Measurements from ENCODE around the gene IL4.

IL4 gene

DNA sequence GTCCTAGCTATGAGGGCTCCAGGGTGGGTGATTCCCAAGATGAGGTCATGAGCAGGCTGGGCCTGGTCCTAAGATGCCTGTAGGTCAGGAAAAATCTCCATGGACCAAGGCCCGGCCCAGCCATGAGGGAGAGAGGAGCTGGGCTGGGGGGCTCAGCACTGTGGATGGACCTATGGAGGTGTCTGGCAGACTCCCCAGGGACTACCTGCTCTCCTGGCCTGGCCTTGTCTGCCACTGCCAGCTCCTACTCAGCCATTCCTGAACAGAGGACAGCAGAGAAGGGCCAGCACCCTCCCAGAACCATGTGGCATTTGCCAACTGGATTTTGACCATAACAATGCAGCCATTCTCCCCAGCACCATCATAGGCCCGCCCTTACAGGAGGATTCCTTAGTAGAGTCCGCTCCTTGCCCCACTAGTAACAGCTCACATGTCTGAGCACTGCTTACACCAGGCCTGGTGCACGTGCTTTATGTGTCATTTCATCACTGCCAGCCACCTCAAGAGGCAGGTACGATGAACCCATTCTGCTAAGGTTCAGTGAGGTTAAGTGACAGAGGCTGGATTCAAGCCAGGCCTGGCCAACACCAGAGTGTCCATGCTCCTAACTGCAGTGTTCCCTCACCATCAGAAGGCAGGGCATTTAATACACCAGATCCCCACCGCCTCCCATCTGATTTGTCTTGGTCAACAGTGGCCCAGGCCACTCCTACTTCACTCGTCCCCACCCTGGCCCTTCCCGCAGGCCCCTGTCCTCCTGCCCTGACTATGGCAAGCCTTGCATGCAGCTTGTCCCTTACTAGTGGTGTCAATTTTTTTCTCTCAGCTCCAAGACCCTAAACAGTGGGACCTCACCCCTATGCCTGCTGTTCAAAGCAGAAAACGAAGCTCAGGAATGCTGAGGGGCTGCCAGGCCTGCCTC lies 15.1 kb upstream of the IL4 start:
- DNase-seq (ENCODE audit: low read depth): no peak

DNA sequence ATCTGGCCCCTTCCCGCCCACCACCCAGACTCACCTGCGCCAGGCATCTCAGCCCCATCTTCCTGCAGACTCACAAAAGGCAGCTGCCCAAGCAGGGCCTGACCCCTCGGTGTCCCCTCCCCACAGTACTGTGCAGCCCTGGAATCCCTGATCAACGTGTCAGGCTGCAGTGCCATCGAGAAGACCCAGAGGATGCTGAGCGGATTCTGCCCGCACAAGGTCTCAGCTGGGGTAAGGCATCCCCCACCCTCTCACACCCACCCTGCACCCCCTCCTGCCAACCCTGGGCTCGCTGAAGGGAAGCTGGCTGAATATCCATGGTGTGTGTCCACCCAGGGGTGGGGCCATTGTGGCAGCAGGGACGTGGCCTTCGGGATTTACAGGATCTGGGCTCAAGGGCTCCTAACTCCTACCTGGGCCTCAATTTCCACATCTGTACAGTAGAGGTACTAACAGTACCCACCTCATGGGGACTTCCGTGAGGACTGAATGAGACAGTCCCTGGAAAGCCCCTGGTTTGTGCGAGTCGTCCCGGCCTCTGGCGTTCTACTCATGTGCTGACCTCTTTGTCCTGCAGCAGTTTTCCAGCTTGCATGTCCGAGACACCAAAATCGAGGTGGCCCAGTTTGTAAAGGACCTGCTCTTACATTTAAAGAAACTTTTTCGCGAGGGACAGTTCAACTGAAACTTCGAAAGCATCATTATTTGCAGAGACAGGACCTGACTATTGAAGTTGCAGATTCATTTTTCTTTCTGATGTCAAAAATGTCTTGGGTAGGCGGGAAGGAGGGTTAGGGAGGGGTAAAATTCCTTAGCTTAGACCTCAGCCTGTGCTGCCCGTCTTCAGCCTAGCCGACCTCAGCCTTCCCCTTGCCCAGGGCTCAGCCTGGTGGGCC lies 13.9 kb upstream of the IL4 start:
- no peak for DNase-seq (ENCODE audit: low read depth)

DNA sequence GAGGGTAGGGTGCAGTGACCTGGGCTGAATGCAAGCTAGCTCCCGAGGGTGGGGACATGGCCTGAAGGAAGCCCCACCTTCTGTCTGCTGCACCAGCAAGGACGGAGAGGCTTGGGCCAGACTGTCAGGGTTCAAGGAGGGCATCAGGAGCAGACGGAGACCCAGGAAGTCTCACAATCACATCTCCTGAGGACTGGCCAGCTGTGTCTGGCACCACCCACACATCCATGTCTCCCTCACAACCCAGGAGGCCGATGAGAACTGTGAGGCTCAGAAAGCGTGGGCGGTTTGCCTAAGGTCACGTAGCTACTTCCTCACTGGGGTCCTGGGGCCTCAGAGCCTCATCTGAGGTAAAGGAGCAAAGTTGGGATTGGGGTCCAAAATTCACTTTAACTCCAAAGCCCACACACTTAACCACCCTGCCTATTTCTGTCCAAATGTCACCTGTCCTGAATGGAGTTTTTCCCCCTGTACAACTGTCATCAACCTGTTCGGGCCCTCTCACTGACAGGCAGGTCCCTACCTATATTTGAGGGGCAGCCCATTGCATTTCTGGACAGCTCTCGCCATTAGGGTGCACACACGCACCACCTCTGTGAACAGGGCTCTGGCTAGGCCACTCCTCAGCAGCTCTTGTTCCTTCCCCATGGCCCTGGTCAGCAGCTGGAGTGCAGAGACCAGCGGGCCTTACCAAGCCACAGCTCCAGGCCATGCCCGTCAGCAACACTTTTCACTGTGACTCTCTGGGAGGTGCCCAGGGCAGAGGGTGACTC lies 12.4 kb upstream of the IL4 start:
- DNase-seq (ENCODE audit: low read depth): no peak

DNA sequence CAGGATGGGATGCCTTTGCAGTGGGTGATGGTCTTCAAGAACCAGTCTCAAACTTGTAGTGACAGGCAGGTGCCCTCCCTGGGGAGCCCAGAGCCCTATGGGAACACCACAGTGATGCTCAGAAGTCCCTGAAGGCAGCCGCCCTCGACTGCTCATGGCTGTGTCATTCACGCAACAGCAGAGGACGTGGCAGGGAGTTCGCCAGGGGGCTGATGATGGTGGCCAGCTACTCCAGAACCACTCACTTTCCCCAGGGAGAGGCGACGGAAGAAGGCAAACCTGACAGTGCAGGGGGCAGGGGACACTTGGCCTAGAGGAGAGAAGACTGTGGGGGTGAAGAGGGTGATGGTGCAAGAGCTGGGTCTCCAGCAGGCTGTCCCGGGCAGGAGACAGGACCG lies 11.8 kb upstream of the IL4 start:
- no peak for DNase-seq (ENCODE audit: low read depth)

DNA sequence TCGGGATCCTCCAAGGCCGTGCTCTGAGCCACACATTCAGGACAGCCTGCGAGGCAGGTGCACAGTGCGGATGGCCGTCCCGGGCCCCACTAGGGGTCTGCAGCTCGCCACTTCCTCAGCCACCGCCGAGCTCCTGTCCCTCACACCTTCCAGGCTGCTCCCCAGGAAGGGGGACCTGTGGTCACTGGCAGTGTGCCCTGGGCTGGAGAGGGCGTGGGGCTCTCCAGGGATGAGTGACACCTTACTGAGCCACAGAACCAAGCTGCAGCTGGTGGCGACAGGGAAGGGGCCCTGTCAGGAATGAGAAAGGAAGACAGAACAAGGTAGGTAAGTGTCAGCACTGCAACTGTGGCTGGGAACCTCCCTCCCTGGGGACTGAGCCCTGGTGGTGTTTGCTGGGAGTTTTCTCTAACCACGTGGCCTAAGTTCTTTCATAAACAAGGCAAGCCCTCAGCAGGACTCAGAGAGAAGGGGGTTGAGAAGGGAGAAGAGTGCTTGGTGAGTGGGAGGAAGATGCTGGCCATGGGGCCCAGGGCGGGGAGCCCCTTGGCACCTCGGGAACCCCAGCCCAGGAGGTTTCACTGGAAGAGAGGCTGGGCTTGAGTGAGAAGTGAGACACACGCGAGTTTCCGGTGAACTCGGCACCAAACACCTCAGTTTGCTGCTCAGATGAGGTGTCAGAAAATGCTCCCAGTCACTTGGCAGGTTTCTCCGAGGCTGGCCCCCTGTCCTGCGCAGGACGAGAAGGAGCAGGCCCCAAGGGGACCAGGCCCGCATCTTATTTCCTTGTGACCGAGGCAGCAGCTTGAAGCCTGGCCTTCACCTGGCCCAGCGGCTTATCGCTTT lies 10.6 kb upstream of the IL4 start:
- DNase-seq (ENCODE audit: low read depth): no peak

DNA sequence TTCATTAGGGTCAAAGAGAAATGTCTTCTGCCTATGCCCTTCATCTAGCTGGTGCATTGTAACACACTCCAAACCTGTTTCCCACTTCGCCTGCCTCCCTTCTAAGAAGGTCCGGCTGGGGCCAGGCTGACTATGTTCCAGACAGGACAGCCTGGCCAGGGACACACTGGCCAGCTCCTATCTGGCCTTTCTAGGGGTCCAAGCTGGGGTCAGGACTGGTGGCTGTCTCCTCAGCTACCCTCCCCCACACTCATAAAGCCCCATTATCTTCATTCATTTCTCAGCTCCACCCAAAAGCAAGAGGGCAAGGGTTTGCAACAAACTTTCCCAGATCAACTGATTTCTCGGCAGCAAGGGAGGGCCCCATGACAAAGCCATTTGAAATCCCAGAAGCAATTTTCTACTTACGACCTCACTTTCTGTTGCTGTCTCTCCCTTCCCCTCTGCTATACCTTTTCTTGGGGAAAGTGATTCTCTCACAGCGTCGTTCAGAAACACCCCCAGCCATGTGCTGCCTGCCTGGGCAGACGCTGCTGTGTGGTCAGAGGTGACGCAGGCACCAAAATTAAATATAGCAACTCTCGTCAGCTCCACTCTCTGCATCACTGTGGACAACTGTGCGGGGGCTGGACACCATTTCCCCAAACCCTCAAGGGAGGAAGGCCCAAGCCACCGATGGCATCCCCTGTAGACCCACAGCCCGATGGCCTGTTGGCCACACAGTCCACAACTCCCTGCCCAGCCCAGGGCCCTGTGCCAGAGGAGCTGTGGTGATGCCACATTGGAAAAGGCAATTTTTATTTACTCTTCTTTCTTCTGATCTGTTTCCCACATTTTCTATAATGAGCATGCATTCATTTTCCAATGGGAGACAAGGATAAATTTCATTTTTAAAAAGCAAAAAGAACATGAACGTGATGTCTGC lies 9.8 kb upstream of the IL4 start:
- DNase-seq (ENCODE audit: low read depth): no peak

DNA sequence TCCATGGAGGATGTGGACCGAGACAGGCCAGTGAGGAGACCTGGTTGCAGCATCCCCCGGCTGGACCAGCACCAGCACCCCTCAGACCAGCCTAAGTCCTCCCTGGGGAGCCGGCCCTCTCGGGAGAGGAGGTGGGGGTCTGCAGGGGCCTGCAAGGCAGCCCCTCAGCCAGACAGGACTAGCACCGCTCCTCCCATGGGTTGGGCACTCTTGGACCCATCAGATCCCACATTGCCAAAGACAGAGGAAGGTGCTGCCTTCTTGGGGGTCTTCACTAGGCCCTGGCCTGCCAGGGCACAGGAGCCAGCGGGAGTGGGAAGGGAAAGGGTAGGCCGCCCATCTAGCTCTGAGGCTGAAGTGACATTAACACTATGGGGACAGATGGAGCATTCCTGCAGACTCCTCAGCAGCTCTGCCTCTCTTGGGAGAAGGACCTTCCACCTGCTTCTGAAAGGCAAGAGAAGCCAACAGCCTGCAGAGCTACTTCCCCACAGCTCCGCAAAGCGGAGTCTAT lies 9.0 kb upstream of the IL4 start:
- DNase-seq (ENCODE audit: low read depth): no peak

DNA sequence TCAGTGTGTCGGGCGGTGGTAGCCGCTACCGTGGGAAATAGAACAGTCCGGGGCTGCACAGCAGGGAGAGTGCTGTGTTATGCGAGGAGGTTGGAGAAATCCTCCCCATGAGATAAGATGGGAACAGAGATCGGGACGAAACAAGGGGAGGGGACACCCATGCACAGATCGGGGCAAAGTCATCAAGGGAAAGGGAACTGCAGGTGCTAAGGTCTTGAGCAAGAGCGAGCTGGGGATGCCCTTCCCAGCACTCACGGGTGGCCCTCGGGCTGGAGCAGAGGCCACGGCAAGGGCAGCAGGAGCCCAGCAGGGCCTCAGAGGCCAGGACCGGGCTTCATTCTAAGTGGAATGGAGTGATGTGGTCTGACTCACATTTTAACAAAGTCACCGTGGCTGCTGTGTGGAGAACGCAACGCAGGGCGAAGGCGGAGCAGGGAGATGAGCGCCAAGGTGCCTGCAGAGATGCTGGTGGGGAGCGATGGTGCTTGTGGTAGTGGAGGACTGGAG lies 8.2 kb upstream of the IL4 start:
- no peak for DNase-seq (ENCODE audit: low read depth)

DNA sequence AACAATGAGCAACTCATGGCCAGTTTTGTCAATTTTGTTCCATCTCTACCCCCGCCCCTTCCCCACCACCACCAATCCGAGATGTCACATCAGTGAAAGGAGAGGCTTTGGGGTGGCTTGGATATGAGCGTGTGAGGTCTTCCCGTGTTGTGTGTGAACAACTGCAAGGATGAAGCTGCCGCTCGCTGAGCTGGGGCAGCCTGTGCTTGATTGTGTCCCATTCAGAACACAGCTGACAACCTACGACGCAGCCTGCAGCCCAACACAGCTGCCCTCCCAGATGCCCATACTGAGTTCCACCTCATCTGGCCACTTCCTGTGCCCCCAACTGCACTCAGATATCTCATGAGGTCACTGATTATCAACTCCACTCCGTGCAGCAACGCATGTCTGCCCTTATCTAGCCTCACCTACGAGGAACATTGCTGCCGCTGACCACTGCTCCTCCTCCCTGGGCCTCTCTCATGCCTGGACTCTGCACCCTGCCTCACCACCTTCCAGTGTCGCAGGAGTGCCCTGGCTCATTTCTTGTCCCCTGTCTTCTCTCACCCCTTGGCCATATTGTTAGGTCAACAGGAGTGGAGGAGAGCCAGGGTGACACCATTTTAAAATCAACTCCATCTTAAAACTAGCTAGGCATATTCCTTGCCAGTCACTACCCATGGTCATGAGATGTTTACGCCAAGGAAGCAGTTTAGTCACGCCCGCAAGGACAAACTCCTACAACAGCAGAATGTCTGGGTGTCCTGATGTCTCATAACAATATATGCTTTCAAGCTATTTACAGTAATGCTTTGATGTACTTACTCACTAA lies 7.3 kb upstream of the IL4 start:
- DNase-seq (ENCODE audit: low read depth): no peak

DNA sequence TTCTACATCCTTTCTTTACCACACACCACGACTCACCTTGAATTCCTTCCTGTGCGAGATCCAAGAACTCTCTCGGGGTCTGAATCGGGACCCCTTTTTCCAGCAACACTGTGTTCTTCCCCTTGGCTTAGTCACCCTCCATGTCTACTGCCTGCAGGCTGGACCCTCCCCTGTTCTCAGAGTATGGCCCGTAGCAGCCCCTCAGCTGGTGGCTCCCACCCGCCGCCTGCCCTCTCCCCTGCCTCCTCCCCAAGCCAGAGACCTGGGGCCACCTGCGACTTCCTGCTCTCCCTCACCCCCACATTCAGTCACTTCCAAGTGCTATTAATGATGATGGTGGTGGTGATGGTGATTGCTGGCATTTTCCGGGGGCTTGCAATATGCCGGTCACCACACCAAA lies 6.5 kb upstream of the IL4 start:
- DNase-seq (ENCODE audit: low read depth): no peak

DNA sequence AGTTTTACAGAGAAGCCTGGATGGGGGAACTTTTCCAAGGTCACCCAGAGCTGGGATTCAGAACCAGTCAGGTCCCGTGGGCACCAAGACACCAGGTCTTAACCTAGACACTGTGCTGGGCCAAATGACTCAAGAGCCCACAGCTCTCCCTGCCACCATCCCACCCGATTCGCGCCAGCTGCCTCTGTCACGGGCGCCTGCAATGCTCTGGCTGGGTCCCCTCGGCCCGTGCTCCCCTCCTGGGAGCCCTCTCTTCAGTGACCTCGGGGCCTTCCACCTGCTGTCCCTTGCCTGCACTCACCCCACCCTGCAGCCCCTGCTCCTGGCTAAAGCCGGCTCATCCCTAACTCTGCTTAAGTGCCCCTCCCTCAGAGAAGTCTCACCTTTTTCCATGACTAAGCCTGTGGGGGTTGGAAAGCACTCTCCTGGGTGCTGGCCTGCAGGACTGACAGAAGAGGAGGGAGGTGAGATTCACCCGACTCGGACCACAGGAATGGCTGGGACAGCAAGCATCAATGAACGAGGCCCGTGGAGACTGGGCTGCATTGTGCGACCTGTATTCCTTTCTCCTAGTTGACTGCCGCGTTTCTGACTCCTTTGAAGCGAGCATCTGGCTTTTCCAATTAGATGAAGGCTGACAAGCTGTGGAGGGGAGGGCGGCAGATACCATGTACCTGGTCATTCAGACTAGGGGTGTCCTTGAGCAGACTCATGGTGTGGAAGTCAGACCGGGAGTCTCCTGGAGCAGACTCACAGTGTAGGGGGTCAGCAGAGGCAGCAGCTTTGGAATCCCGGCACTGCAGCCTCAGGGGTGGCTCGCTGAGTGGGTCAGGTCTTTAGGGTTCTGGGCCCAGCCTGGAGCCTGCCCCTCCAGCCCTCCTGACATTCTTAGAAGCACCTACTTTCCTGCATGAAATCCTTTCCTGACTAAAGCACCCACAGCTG lies 5.8 kb upstream of the IL4 start:
- DNase-seq (ENCODE audit: low read depth): no peak

DNA sequence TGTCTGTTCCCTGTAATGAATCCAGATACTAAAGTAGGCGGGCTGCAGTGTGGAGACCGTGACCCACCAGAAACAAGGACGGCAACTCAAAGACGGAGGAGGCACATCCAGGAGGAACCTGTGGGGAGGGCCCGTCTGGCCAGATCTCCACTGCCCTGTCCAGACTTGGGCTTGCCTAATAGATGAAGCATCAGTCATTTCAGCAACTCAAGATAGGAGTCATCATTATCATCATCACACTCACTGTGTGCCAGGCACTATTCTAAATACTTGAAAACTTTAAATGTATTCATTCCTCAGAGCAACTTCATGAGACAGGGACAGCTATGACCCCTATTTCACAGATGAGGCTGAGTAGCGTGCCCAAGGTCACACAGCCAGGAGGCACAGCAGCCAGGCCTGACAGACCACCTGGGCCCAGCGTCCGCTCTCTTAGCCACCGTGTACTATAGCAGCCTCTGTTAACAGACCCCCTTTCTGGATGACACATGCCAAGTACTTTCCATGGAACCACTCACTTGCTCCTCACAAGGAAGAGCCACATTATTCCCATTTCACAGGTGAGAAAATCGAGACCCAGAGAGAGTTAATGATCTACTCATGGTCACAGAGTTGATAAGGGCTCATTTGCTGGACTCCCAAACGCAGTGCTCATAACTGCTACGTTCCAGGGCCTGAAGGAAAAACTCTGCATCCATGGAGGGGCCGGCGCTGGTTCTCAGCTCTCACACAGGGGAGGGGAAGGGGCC lies 4.9 kb upstream of the IL4 start:
- no peak for DNase-seq (ENCODE audit: low read depth)

DNA sequence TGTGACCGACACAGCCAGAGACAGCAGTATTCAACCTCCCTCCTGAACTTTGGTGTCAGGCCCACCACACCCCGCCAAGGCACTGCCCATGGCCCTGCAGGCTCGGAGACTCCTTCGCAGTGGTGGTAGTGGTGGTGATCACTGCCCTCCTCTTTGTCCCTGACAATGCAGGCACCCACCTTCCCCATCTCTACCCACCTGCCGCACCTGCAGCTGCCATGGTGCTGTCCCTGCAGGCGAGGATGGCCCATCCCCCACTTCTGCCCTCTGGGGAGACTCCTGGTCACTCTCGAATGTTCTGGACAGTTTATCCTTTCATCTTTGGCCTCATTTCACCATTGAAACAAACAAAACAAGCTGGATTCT lies 4.4 kb upstream of the IL4 start:
- no peak for DNase-seq (ENCODE audit: low read depth)

DNA sequence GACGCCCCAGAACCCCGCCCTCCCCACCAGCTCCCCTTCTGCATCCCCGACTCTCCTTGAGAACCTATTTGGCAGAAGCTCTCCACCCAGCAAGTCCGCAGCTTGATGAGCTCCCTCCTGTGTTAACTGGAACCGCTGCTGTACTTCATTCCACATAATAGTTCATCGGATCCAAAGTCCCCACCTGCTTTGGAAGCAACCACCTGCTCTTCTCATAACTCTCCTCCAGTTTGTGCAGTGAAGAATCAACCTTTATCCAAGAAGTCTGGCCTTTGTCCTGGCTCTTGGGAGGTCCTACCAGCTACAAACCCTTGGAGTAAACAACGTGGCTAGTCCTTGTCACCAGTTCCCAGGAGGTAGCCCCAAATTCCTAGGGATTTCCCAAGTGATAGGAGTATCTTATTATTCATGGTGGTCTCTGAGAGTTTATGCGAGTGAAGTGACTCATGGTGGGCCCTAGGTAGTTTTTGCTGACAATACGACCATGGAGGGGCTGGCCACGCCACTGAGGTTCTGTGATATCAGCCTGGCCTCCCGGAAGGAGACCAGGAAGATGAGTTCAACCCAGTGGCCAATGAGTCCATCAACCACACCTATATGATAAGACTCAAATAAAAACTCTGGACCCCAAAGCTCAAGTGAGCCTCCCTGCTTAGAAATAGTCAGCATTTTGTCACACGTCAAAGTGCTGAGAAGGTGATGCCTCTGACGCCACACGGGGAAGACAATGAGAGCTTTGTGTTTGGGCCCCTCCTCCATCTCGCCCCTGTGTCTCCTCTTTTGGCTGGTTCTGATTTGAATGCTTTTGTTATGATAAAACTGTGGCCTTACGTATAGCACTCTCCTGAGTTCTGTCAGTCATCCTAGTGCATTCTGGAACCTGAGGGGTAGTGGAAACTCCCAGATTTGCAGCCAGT lies 3.6 kb upstream of the IL4 start:
- DNase-seq (ENCODE audit: low read depth): no peak

DNA sequence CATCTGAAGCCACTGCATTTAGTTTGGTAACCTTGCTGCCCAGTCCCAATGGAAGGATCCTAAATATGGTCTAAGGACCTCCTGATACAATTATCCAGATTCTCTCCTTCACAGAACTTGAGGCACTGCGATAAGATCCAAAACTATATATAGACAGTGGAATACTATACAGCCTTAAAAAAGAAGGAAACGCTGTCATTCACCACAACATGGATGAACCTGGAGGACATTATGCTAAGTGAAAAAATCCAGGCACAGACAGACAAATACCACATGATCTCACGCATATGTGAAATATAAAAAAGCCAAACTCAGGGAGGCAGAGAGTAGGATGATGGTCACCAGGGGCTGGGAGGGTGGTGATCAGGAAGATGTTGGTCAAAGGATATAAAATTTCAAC lies 2.8 kb upstream of the IL4 start:
- DNase-seq (ENCODE audit: low read depth): no peak

DNA sequence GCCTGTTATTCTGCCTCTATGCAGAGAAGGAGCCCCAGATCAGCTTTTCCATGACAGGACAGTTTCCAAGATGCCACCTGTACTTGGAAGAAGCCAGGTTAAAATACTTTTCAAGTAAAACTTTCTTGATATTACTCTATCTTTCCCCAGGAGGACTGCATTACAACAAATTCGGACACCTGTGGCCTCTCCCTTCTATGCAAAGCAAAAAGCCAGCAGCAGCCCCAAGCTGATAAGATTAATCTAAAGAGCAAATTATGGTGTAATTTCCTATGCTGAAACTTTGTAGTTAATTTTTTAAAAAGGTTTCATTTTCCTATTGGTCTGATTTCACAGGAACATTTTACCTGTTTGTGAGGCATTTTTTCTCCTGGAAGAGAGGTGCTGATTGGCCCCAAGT lies 301 bp upstream of the IL4 start:
- DNase-seq (ENCODE audit: low read depth): no peak

All from HS-5 (cell line).